ENCODE data around the gene CCDC24.

Gene CCDC24

GRCh38 chr1:44012941-44013609 lies 21.7 kb downstream of the CCDC24 start:
- no peak for TF ChIP-seq CTCF (IDR thresholded peaks at IDR 0.05; ENCODE audit: low read depth, low read length)
- no peak overlapping the region for H3K4me3 ChIP-seq (ENCODE audit: low read depth, low read length)

DNA sequence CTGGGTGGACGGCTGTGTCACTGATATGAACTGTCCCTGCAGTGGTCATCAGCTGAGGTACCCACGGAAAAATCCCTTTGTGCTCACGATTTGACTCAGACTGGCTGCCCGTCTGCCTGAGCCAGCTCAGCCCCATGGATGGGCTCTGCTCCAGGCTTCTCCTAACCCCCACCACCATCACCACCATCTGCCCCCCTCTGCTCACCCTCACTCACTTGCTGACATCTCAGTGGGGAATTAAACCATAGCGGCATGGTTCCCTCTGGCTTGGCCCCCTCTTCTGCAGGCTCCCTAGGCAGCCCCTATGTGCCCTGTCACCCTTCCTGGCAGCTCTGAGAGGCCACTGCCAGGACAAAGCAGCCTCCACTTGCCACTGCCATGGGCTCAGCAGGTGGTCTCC lies 22.6 kb downstream of the CCDC24 start:
- TF ChIP-seq CTCF (IDR thresholded peaks at IDR 0.05; ENCODE audit: low read depth, low read length) = no peak
- H3K4me3 ChIP-seq (ENCODE audit: low read depth, low read length) = no peak overlapping the region

GRCh38 chr1:44014365-44015104 lies 23.1 kb downstream of the CCDC24 start:
- TF ChIP-seq CTCF (IDR thresholded peaks at IDR 0.05; ENCODE audit: low read depth, low read length) = no peak
- H3K4me3 ChIP-seq (ENCODE audit: low read depth, low read length) = no peak overlapping the region

DNA sequence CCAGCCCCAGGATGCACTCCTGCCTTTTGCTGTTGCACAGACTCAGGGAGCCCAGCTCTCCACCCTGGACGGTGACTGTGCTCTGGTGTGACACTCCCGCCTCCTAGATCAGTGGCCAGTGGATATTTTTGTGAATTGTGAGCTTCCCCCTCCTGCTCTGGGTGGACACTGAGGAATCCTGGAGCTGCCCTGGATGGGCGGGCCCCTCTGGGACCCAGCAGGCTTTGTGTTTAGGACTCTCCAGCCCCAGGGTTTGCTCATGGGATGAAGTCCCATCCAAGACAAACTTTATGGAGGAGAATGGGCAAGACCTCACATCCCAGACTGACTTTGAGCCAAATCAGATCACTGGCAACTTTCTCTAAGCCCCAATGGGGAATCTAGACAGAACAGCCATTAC lies 23.8 kb downstream of the CCDC24 start:
- H3K4me3 ChIP-seq (ENCODE audit: low read depth, low read length) = no peak overlapping the region
- TF ChIP-seq CTCF (IDR thresholded peaks at IDR 0.05; ENCODE audit: low read depth, low read length) = no peak

GRCh38 chr1:44016041-44016889 lies 24.9 kb downstream of the CCDC24 start:
- H3K4me3 ChIP-seq (ENCODE audit: low read depth, low read length) = no peak overlapping the region
- no peak for TF ChIP-seq CTCF (IDR thresholded peaks at IDR 0.05; ENCODE audit: low read depth, low read length)

DNA sequence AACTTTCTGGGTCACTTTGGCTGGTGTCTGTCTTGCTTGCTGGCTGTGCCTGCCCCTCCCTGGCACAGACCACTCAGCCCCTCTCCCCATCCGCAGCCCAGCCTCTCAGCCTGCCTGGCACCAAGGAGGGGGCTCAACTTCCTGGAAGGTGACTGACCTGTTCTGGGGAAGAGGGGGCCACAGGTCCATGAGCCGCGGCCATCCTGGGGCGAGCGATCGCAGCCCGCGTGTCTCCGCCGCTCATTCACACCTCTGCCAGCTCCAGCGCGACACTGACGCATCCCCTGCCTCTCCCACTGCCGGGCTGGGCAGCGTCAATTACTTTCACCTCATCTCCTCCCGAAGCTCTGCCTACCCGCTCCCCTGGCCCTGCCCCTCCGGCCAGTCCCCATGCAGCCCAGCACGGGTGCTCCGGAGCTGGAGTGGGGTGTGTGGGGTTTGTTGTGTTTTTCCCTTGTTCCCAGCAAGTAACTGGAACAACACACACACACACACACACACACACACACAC lies 25.5 kb downstream of the CCDC24 start:
- no peak for TF ChIP-seq CTCF (IDR thresholded peaks at IDR 0.05; ENCODE audit: low read depth, low read length)
- no peak overlapping the region for H3K4me3 ChIP-seq (ENCODE audit: low read depth, low read length)

All from WI38 (cell line).